Measurements from ENCODE around the gene ORAI1.

- TF ChIP-seq POLR2AphosphoS5 (IDR thresholded peaks at IDR 0.05) (no peak), CTCF (IDR thresholded peaks at IDR 0.05) (no peak)
Observed at GRCh38 chr12:121620333-121620891, 5.9 kb upstream of the ORAI1 start.
